ENCODE measurements around the gene PEX26.

The PEX26 gene

DNA sequence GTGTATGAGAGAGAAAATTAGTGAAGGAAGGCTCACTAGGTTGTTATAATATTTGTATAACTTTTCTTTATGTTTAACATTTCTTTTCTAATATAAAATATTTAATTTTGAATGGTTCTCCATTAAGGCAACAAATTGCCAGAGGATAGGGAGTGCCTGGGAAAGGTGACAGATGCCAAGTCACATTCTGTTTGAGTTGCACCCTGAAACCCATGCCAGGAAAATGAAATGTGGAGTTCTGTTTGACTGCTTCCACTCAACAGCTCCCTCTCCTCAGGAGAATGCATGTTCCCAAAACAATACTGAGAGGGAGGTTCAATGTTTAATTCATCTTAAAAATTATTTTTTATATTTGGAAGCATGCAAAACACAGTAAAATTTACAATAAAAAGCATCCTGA lies 66.3 kb downstream of the PEX26 start:
- TF ChIP-seq, protein P1, sequence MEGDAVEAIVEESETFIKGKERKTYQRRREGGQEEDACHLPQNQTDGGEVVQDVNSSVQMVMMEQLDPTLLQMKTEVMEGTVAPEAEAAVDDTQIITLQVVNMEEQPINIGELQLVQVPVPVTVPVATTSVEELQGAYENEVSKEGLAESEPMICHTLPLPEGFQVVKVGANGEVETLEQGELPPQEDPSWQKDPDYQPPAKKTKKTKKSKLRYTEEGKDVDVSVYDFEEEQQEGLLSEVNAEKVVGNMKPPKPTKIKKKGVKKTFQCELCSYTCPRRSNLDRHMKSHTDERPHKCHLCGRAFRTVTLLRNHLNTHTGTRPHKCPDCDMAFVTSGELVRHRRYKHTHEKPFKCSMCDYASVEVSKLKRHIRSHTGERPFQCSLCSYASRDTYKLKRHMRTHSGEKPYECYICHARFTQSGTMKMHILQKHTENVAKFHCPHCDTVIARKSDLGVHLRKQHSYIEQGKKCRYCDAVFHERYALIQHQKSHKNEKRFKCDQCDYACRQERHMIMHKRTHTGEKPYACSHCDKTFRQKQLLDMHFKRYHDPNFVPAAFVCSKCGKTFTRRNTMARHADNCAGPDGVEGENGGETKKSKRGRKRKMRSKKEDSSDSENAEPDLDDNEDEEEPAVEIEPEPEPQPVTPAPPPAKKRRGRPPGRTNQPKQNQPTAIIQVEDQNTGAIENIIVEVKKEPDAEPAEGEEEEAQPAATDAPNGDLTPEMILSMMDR (IDR thresholded peaks at IDR 0.05; ENCODE audit: borderline replicate concordance, insufficient read depth, low read depth, low read length): no peak
- no peak overlapping the region for H3K4me3 ChIP-seq (ENCODE audit: low read depth, low read length)

DNA sequence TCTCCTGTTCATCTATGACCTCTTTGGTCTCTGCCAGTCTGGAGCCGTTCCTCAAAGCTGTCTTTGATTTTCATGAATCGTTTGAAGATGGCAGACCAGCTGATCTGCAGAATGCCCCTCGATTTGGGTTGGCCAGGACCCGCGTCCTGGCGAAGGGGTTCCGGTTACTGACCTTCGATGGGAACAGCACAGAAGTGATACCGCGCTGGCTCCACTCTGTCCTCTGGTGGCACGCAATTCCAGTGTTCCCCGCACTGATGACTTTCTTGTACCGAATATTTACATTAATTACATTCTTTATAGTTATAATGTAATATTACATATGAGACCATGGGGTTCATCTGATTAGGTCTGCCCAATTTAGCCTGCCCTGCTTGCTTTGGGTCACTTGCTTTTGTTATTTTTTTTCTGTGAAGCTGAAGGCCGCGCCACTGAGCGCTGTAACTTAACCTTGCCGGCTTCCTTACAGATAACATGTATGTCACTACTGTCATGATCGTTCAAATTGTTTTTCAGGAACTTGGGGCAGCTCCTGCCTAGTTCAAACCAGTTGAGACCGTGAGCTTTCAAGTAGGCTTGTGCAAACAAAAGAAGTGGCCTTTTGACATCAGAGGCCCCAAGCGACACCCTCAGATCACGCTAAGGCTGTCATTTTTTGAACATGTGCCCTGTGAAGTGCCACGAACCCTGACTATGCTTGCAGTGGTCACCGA lies 68.0 kb downstream of the PEX26 start:
- TF ChIP-seq, protein P1 (IDR thresholded peaks at IDR 0.05; ENCODE audit: borderline replicate concordance, insufficient read depth, low read depth, low read length): no peak
- no peak overlapping the region for H3K4me3 ChIP-seq (ENCODE audit: low read depth, low read length)

DNA sequence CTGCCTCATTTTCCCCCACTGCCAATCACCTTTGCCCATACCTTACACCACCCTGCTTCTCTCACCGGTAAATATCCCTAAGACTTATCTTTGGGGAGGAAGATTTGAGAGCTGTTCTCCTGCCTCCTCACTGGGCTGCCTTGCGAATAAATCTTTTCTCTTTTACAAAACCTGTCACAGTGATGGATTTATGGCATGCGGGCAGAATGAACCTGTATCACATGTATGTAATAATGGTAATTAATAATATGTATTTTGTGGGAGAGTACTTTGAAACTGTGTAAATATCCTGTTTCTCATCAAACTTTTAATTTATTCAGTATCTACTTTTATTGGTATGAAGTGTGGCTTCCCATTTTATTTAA lies 68.6 kb downstream of the PEX26 start:
- no peak overlapping the region for H3K4me3 ChIP-seq (ENCODE audit: low read depth, low read length)
- TF ChIP-seq, protein P1 (IDR thresholded peaks at IDR 0.05; ENCODE audit: borderline replicate concordance, insufficient read depth, low read depth, low read length): no peak

DNA sequence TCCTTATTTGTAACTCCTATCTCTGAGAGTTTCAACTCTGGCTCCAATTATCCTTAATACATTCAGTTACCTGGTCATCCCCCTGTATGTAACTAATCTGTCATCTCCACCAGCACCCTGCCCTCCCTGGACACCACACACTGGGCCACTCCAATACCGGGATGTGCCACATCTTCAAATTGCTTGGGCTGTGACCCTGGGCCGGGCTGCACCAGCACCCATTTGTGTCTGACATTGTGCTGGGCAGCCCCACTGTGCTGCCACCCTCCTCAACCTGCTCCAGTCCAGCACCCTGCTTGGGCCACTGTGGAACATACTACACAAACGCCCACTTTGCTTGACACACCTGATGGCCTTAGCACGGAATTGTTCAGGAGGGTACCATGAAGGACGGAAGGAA lies 70.0 kb downstream of the PEX26 start:
- H3K4me3 ChIP-seq (ENCODE audit: low read depth, low read length): no peak overlapping the region
- TF ChIP-seq, protein P1 (IDR thresholded peaks at IDR 0.05; ENCODE audit: borderline replicate concordance, insufficient read depth, low read depth, low read length): no peak

DNA sequence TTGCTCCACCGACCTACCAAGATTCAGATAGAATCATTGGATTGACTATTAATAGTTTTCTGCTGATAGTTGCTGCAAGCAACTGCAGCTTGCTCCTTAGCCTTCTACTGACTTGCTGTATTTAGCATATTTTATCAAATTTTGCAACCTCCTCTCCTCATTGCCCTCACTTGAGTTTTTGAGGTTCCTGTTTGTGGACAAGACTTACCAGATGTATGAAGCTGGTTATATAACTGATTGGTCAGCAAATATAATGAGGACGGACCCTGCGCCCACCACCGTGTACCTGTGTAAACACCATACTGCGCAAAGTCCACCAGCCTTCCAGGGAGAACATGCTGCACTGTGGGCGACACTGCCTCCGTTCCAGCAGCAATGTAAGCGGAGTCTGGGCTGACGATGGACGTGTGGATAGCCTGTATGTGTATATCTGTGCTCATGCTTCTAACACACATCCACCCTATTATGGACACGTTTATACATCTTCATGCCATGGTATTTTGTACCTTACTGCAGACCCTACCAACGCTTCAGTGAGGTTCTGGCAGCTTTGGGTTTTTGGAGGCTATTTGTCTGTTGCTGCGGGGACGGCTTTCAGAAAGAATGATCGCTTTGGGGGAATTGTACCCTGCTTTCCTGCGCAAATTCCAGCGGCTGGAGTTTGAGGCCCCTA lies 70.6 kb downstream of the PEX26 start:
- H3K4me3 ChIP-seq (ENCODE audit: low read depth, low read length): no peak overlapping the region

DNA sequence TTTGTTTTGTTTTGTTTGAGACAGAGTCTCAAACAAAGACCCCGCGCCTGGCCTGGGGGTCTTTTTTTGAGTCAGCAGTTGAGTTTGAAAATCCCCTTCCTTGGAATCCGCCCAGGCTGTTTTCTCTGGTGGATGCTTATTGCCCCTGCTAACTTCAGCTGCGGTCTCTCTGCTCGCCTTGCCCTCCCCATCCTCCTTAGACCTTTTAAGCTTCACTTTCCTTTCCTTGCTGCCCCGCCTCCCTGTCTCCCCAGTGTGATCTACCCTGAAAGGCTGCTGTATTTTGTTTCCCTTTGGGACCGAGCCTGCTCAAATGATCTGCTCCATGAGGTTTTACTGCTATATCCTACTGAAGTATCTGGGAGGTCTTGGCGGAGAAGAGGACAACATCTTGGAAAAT lies 74.7 kb downstream of the PEX26 start:
- H3K4me3 ChIP-seq (ENCODE audit: low read depth, low read length): no peak overlapping the region

More for the DNA sequence above, 70.6 kb downstream of the PEX26 start:
- TF ChIP-seq, protein P1 (IDR thresholded peaks at IDR 0.05; ENCODE audit: borderline replicate concordance, insufficient read depth, low read depth, low read length): no peak

More for the DNA sequence above, 74.7 kb downstream of the PEX26 start:
- TF ChIP-seq, protein P1 (IDR thresholded peaks at IDR 0.05; ENCODE audit: borderline replicate concordance, insufficient read depth, low read depth, low read length): no peak

Data from GM12875 (cell line).